Measurements from ENCODE around the gene KLHL35.
A peak's percentile ranks its signal among the peaks of the same experiment; 100 is the strongest.

The KLHL35 gene
- 1.3 to 1.9 reads per million in 2 donors for total RNA-seq

- DNase-seq, result no peak
Observed at GRCh38 chr11:75432911-75433321, at the start of gene KLHL35. Gene KLHL35, minus strand, starts transcription at chr11:75433203. Its CDS starts 2,574 bp downstream, at chr11:75430629.

GRCh38 chr11:75481922-75482606, 49.1 kb upstream of the KLHL35 start:
- DNase-seq, result no peak

- no peak for DNase-seq
Observed at GRCh38 chr11:75481223-75481921, 48.4 kb upstream of the KLHL35 start.

- DNase-seq, result no peak
Observed at GRCh38 chr11:75480185-75481175, 47.5 kb upstream of the KLHL35 start.

- no peak for DNase-seq
Observed at GRCh38 chr11:75479597-75480145, 46.7 kb upstream of the KLHL35 start.

- no peak for DNase-seq
Observed at GRCh38 chr11:75478783-75479596, 46.0 kb upstream of the KLHL35 start.

- DNase-seq, result no peak
Observed at GRCh38 chr11:75477614-75477935, 44.6 kb upstream of the KLHL35 start.

GRCh38 chr11:75476739-75477613, 44.0 kb upstream of the KLHL35 start:
- DNase-seq, result no peak

- DNase-seq, result no peak
Observed at GRCh38 chr11:75475767-75476650, 43.0 kb upstream of the KLHL35 start.

GRCh38 chr11:75474878-75475766, 42.1 kb upstream of the KLHL35 start:
- DNase-seq, result peak; percentile 41

GRCh38 chr11:75474240-75474639, 41.2 kb upstream of the KLHL35 start:
- DNase-seq, result no peak

- no peak for DNase-seq
Observed at GRCh38 chr11:75473684-75474083, 40.7 kb upstream of the KLHL35 start.

- DNase-seq, result no peak
Observed at GRCh38 chr11:75472081-75472732, 39.2 kb upstream of the KLHL35 start.

- no peak for DNase-seq
Observed at GRCh38 chr11:75471176-75471973, 38.4 kb upstream of the KLHL35 start.

- DNase-seq, result no peak
Observed at GRCh38 chr11:75470476-75471080, 37.6 kb upstream of the KLHL35 start.

GRCh38 chr11:75469785-75470405, 36.9 kb upstream of the KLHL35 start:
- no peak for DNase-seq
